T-helper 2 cell treated with Interferon-gamma antibody and Interleukin-4, amounts not matched to agents 5 μg/mL and 100 μg/mL, for 36 hours (primary cell): ENCODE data around the gene MCM5.

ENCODE experiments used
- DNase-seq: peaks from one replicate; pipeline ENCODE4 v3.0.0; 2021; ENCODE audit warnings: low spot score
- H3K27ac Mint-ChIP-seq: one replicate; pipeline ENCODE4 v1.8.0; 2021; ENCODE audit warnings: mild to moderate bottlenecking, mixed read lengths
- H3K27me3 Mint-ChIP-seq: one replicate; pipeline ENCODE4 v1.8.0; 2021; ENCODE audit warnings: low read depth, mixed read lengths
- H3K36me3 Mint-ChIP-seq: one replicate; pipeline ENCODE4 v1.8.0; 2021; ENCODE audit warnings: low read depth, mixed read lengths
- H3K4me1 Mint-ChIP-seq: one replicate; pipeline ENCODE4 v1.8.0; 2021; ENCODE audit warnings: low read depth, mixed read lengths
- H3K4me3 Mint-ChIP-seq: one replicate; pipeline ENCODE4 v1.8.0; 2022; ENCODE audit warnings: mild to moderate bottlenecking, moderate library complexity, mixed read lengths
- H3K9me3 Mint-ChIP-seq: one replicate; pipeline ENCODE4 v1.8.0; 2021; ENCODE audit warnings: mixed read lengths

The MCM5 gene

GRCh38 chr22:35439365-35439717 lies 39.4 kb downstream of the MCM5 start:
- H3K4me3 Mint-ChIP-seq = no peak overlapping the region
- no peak for DNase-seq
- no peaks in the 10 kb centered on the region for H3K9me3 Mint-ChIP-seq
- peaks cover 47% of the 10 kb centered on the region for H3K36me3 Mint-ChIP-seq
- H3K4me1 Mint-ChIP-seq = peaks cover 2% of the 10 kb centered on the region
- H3K27me3 Mint-ChIP-seq = no peaks in the 10 kb centered on the region
- no peak overlapping the region for H3K27ac Mint-ChIP-seq

GRCh38 chr22:35440129-35440528 lies 40.2 kb downstream of the MCM5 start:
- Mint-ChIP-seq H3K4me3 (no peak overlapping the region), H3K27me3 (no peaks in the 10 kb centered on the region), H3K4me1 (peaks cover 2% of the 10 kb centered on the region), H3K36me3 (peaks cover 43% of the 10 kb centered on the region), H3K9me3 (no peaks in the 10 kb centered on the region), H3K27ac (no peak overlapping the region)
- DNase-seq = no peak

- no peak overlapping the region for H3K27ac Mint-ChIP-seq
- H3K27me3 Mint-ChIP-seq = no peaks in the 10 kb centered on the region
- peaks cover 39% of the 10 kb centered on the region for H3K36me3 Mint-ChIP-seq
- H3K4me1 Mint-ChIP-seq = peaks cover 2% of the 10 kb centered on the region
- no peaks in the 10 kb centered on the region for H3K9me3 Mint-ChIP-seq
- no peak for DNase-seq
- no peak overlapping the region for H3K4me3 Mint-ChIP-seq
Observed at GRCh38 chr22:35441489-35442100, 41.7 kb downstream of the MCM5 start.

GRCh38 chr22:35442471-35442870 lies 42.5 kb downstream of the MCM5 start:
- no peak for DNase-seq
- Mint-ChIP-seq H3K27me3 (no peaks in the 10 kb centered on the region), H3K27ac (no peak overlapping the region), H3K9me3 (no peaks in the 10 kb centered on the region), H3K36me3 (peaks cover 32% of the 10 kb centered on the region), H3K4me1 (peaks cover 2% of the 10 kb centered on the region), H3K4me3 (no peak overlapping the region)

- no peak overlapping the region for H3K4me3 Mint-ChIP-seq
- no peaks in the 10 kb centered on the region for H3K9me3 Mint-ChIP-seq
- no peaks in the 10 kb centered on the region for H3K27me3 Mint-ChIP-seq
- peaks cover 5% of the 10 kb centered on the region for H3K4me1 Mint-ChIP-seq
- no peak for DNase-seq
- H3K27ac Mint-ChIP-seq = no peak overlapping the region
- peaks cover 26% of the 10 kb centered on the region for H3K36me3 Mint-ChIP-seq
Observed at GRCh38 chr22:35443338-35443737, 43.4 kb downstream of the MCM5 start.

GRCh38 chr22:35443790-35444684 lies 44.1 kb downstream of the MCM5 start:
- no peaks in the 10 kb centered on the region for H3K27me3 Mint-ChIP-seq
- H3K4me1 Mint-ChIP-seq = peaks cover 5% of the 10 kb centered on the region
- no peak overlapping the region for H3K4me3 Mint-ChIP-seq
- DNase-seq = no peak
- H3K36me3 Mint-ChIP-seq = peaks cover 19% of the 10 kb centered on the region
- H3K27ac Mint-ChIP-seq = peak overlapping the region; percentile 56
- H3K9me3 Mint-ChIP-seq = no peaks in the 10 kb centered on the region

- no peaks in the 10 kb centered on the region for H3K9me3 Mint-ChIP-seq
- no peak for DNase-seq
- peaks cover 5% of the 10 kb centered on the region for H3K4me1 Mint-ChIP-seq
- peaks cover 11% of the 10 kb centered on the region for H3K36me3 Mint-ChIP-seq
- no peaks in the 10 kb centered on the region for H3K27me3 Mint-ChIP-seq
- H3K27ac Mint-ChIP-seq = no peak overlapping the region
- no peak overlapping the region for H3K4me3 Mint-ChIP-seq
Observed at GRCh38 chr22:35444685-35445399, 44.9 kb downstream of the MCM5 start.

GRCh38 chr22:35445933-35446332 lies 46.0 kb downstream of the MCM5 start:
- Mint-ChIP-seq H3K27ac (no peak overlapping the region), H3K4me1 (peaks cover 5% of the 10 kb centered on the region), H3K36me3 (peaks cover 12% of the 10 kb centered on the region), H3K27me3 (no peaks in the 10 kb centered on the region), H3K9me3 (no peaks in the 10 kb centered on the region), H3K4me3 (no peak overlapping the region)
- no peak for DNase-seq

GRCh38 chr22:35446365-35446764 lies 46.4 kb downstream of the MCM5 start:
- Mint-ChIP-seq H3K27me3 (no peaks in the 10 kb centered on the region), H3K36me3 (peaks cover 13% of the 10 kb centered on the region), H3K27ac (no peak overlapping the region), H3K4me1 (peaks cover 5% of the 10 kb centered on the region), H3K4me3 (no peak overlapping the region), H3K9me3 (no peaks in the 10 kb centered on the region)
- no peak for DNase-seq

GRCh38 chr22:35448523-35448922 lies 48.6 kb downstream of the MCM5 start:
- no peak overlapping the region for H3K4me3 Mint-ChIP-seq
- no peaks in the 10 kb centered on the region for H3K9me3 Mint-ChIP-seq
- H3K27ac Mint-ChIP-seq = peak overlapping the region; percentile 27
- DNase-seq = no peak
- no peaks in the 10 kb centered on the region for H3K27me3 Mint-ChIP-seq
- H3K4me1 Mint-ChIP-seq = peaks cover 5% of the 10 kb centered on the region
- H3K36me3 Mint-ChIP-seq = peaks cover 15% of the 10 kb centered on the region

- peaks cover 9% of the 10 kb centered on the region for H3K36me3 Mint-ChIP-seq
- peaks cover 3% of the 10 kb centered on the region for H3K4me1 Mint-ChIP-seq
- no peak overlapping the region for H3K27ac Mint-ChIP-seq
- H3K9me3 Mint-ChIP-seq = no peaks in the 10 kb centered on the region
- no peaks in the 10 kb centered on the region for H3K27me3 Mint-ChIP-seq
- DNase-seq = no peak
- H3K4me3 Mint-ChIP-seq = no peak overlapping the region
Observed at GRCh38 chr22:35449829-35450689, 50.1 kb downstream of the MCM5 start.

- Mint-ChIP-seq H3K36me3 (peaks cover 9% of the 10 kb centered on the region), H3K27ac (peak overlapping the region; percentile 68), H3K27me3 (no peaks in the 10 kb centered on the region), H3K9me3 (no peaks in the 10 kb centered on the region), H3K4me3 (no peak overlapping the region), H3K4me1 (peaks cover 3% of the 10 kb centered on the region)
- DNase-seq = no peak
Observed at GRCh38 chr22:35450824-35451569, 51.1 kb downstream of the MCM5 start.

GRCh38 chr22:35451592-35451991 lies 51.7 kb downstream of the MCM5 start:
- Mint-ChIP-seq H3K36me3 (peaks cover 6% of the 10 kb centered on the region), H3K27me3 (no peaks in the 10 kb centered on the region), H3K4me1 (peaks cover 3% of the 10 kb centered on the region), H3K4me3 (no peak overlapping the region), H3K9me3 (no peaks in the 10 kb centered on the region), H3K27ac (no peak overlapping the region)
- DNase-seq = no peak
